Fibroblast of upper back skin (primary cell): ENCODE measurements around the gene RAD51B.

Experiments
- DNase-seq: peaks from one replicate; pipeline ENCODE4 v3.0.0-alpha.2; 2013

RAD51B gene

GRCh38 chr14:68726093-68726695 is 906.6 kb downstream of the RAD51B start:
- DNase-seq = no peak

DNA sequence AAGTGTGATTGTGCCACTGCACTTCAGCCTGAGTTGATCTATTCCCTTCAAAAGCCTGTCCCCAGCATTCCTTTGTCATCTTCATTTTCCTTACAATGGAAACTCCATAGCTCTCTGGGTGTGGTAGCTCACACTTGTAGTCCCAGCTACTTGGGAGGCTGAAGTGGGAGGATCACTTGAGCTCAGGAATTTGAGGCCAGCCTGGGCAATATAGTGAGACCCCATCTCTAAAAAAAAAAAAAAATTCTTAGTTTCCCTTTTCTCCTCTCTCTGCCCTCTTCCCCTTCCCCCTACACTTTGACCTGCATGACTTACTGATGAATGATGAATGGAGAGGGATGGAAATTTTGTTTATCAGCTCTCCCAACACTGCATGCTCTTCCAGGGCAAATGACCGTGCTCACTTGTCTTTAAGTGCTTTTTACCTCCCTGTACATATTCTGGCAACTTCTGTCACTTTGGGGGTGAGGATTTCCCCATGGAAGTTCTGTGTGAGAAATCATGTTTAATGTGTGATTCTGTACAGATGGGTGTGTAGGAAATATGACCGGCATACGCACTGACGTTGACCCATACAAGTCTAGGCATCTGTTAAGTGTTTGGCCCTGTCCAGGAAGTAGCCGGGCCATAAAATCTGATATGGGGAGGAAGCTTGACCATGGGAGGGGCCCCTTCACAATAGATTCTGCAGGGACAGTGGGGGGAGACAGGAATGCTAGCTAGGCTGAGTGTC is 907.9 kb downstream of the RAD51B start:
- DNase-seq = no peak

DNA sequence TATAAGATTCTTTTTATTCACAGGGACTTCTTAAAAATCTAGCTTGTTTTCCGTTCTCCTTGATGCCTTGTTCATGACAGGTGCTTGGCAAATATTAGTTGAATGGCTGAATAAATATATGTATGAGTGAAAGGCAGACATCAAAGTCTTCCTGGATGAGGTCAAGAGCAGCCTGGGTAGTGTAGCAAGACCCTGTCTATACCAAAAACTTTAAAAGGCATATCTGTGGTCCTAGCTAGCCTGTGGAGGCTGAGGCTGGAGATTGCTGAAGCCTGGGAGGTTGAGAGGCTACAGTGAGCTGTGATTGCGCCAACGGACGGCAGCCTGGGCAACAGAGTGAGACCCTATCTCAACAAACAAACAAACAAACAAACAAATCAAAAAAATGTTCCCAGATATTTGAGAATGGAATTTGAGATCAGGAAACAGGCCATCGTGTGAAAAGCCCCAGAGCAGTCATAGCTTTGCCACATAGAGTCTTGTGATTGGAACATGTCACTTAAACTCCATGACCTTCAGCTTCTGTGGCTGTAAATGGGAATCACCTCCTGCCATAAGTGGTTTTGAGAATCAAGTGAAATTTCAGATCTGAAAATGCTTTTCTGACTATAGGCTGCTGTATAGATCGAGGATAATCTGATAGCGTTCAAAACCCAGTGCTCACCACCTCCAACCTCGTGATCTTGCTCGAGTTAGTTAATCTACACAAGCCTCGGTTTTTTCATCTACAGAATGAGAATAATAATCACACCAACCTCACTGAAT is 908.9 kb downstream of the RAD51B start:
- no peak for DNase-seq

- DNase-seq = no peak
Observed at GRCh38 chr14:68729556-68729955, 910.0 kb downstream of the RAD51B start.

DNA sequence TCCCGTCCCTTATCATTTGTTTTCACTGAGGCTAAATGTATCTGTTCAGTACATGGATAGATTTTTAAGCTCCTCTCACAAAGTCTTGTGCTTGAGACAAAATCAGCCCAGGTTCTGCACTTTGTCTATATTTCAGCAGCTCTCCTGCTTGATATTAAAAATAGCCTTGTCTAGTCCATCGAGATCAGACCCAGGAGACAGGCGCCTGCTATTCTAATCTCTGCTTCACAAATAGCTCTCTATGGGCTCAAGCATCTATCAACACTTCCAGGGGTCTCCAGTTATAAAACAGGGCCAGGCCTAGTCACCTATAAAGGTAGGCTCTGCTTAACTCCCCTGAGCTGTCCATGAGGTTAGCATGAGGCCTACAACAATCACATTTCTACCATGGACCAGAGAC is 910.8 kb downstream of the RAD51B start:
- no peak for DNase-seq

GRCh38 chr14:68730811-68731425 is 911.3 kb downstream of the RAD51B start:
- DNase-seq = no peak

DNA sequence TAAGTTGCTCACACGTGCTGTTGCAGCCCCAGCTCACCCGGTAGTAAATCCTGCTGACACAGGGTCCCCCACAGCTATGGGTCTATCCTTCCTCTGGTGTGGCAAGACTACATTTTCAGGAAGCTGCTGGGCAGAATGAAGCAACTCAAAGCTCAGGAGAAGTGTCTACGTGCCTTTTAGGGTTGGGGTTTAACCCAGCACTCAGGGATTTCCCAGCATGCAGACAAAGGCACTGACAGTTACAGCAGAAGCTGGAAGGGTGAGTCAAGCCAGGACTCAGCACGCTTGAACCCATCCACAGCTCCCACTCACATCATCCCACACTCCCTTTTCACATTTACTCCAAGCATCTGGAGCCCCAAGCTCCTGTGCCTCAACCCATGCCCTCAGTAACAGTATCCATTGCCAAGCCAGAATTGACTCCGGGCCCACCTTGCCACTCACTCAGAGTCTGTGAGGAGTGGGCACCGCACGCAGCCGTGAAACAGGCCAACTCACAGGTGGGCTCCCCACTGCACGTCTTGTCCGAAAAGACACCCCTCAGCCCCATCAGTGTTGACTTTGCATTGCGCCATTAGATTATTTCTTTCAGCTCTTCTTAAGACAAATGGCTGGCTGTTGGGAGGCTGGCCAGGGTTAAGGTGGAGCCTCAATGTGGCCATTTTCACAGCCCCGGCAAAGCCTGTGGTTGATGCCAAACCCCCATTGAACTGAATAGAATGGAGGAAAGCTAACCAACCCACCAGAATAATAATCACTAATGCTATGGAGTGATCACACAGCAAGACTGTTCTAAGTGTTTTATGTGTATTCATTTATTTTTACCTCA is 913.7 kb downstream of the RAD51B start:
- DNase-seq = no peak

DNA sequence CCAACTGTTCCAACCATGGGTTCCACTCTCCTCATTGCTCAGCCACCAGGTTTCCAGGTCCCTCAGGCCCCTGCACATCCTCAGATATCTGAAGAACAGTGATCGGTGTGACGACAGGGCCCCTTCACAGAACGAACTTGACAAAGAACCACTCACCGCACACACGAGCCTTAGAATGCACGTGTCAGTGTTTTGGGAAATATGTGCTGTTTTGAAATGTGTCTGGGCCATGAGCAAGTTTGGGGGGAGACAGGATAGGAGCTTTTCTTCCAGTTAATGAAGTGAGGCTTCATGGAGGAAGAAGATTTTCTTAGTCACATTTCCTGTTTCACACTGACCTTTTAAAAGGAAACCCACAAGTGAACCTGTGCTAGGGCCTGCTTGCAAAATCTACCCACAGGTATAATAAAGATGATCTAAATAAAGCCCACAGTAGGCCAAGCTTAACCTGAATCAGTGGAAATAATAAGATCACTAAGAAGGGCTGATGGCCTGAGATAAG is 914.7 kb downstream of the RAD51B start:
- DNase-seq = no peak

DNA sequence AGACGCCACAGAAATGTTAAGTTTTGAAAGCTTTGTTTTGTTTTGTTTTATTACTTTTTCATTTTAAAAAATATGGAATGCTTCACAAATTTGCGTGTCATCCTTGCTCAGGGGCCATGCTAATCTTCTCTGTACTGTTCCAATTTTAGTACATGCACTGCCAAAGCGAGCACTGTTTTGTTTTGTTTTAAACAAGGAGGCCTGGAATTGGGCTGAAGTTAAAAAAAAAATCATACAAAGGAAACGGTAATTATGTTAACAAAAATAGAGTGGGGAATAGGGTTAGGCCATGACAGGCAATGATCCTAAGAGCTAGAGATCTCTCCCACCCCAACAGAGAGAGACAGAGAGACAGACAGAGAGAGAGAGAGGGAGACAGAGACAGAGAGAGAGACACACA is 916.3 kb downstream of the RAD51B start:
- DNase-seq = no peak

DNA sequence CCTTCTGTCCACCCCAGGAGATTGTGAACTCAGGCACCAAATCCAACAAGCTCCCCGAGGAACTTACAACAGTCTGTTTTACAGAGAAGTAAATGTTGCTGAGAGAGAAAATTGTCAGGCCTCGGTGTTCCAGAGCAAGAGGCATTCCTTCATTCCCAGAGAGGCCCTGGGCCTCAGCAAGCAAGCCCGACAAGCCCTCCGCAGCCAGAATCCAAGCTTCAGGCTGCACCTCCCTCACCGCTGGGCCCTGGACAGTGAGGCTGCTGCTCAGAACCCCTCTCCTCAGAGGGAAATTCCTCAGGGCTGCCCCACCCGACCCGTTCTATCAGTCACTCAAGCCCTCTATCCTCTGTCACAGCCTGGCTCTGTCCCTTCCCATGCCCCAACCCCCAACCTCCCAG is 916.9 kb downstream of the RAD51B start:
- no peak for DNase-seq

DNA sequence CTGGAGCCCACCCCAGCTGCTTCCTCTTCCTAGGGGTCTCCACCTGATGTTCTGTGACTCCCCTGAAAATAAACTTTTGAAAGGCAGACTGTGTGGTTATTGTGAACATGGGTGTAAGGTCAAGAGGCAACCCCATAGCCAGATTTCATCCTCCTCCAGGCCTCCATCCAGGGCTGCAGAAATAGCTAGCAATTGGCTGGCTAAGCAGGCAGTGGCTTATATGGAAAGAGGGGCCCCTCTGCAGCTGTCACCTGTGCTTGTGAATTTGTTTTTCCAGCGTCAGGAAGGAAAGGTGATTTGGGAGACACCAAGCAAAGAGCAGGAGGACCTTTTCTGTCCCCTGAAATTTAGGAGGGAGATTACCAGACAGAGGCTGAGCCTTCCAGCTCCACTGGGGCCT is 917.5 kb downstream of the RAD51B start:
- no peak for DNase-seq

GRCh38 chr14:68738559-68738958 is 919.0 kb downstream of the RAD51B start:
- DNase-seq = no peak

GRCh38 chr14:68739701-68740100 is 920.1 kb downstream of the RAD51B start:
- DNase-seq = no peak

- no peak for DNase-seq
Observed at GRCh38 chr14:68740788-68741476, 921.4 kb downstream of the RAD51B start.

DNA sequence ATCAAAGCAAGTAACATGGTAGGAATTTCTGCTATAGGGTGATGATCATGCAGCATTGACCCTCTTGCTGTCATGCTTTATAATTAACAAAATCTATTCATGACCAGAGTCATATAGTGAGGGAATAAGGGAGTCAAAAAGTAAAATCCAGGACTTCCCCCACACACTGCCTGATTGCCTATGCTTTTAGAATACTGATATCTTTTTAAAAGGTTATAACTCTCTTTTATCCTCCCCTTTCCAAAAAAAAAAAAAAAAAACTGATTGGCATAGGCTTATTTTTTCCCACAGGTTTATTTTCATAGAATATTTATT is 921.9 kb downstream of the RAD51B start:
- no peak for DNase-seq

DNA sequence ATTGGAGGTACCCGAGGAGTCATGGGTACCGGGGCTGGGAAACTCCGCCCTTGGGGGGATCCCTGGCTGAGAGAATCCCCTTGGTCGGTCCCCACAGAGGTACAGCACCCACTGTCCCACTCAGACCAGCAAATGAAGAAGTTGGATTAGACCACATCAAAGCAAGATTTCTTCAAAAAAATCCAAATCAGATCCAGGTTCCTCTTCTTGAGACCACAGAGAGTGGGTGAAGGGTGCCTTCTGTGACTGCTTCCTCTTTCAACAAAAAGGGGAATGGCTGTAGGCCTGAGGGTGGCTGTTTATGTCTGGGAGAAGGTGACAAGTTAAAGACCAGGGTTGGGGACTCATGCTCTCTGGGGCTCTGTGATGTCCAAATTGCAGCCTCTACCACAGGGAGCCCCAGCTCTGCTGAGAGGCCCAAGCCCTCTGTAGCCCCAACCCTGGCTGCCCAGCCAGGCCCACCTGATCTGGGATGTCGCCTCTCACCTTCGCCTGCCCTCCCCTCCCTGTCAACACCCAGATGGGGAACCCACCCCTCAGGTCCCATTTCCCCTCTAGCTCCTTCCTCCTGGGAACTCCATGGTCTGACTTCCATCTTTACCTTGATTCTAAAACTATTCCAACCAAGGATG is 922.4 kb downstream of the RAD51B start:
- no peak for DNase-seq

DNA sequence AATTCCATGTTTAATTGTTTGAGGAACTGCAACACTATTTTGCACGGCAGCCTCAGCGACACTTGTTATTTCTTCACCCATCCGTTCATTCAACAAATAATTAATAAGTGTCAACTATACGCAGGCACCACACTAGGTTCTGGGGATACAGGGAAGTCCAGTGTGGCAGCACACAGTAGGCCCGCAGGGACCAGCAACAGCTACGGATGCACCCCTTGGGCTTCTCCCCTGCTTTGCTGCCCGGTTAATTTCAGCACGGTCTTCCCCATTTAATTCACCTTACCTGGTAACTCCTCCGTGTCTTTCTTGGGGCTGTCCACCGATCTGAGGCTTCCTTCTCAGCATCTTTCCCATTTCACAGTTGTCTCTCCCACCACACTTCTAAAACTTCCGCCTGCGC is 925.0 kb downstream of the RAD51B start:
- DNase-seq = no peak

- DNase-seq = no peak
Observed at GRCh38 chr14:68747393-68747792, 927.8 kb downstream of the RAD51B start.

GRCh38 chr14:68748260-68748659 is 928.7 kb downstream of the RAD51B start:
- DNase-seq = no peak

DNA sequence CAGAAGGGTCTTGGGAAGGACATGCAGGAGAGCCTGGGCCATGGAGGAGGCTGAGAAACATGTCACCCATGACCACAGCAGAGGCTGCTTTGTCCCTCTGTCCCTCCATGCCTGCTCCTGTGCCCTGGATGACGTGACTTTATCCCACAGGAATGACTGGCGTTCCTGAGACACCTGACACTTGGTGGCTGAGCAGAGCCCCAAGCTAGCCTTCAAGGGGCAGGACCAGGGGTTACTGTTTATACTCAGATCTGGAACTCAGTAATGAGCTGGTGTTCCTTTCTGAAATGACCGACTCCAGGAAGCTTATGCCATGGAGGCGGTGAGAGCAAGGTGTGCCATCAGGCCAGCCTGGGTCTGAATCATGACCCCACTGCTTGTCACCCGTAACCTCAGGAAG is 929.1 kb downstream of the RAD51B start:
- no peak for DNase-seq
